OCI-M2 (cell line): ENCODE data around the gene ANKRD30A.
"Not testable (repeated sequence)": the region's sequence is repeated elsewhere in the genome, so short reads cannot be mapped to it uniquely, and the experiment has no call there.

ENCODE experiments used
- DNase-seq: peaks from one replicate; lab custom pipeline; 2025; ENCODE audit not compliant: unreplicated experiment; lab: John Stamatoyannopoulos, UW

Gene ANKRD30A

GRCh38 chr10:37268266-37268665, 142.9 kb downstream of the ANKRD30A start:
- DNase-seq, result no peak

- no peak for DNase-seq
Measured at GRCh38 chr10:37269554-37270256, 144.3 kb downstream of the ANKRD30A start.

GRCh38 chr10:37275216-37275777, 149.9 kb downstream of the ANKRD30A start:
- DNase-seq, result no peak

- no peak for DNase-seq
Measured at GRCh38 chr10:37285063-37285462, 159.7 kb downstream of the ANKRD30A start.

GRCh38 chr10:37289833-37290464, 164.6 kb downstream of the ANKRD30A start:
- DNase-seq, result no peak

- DNase-seq, result no peak
Measured at GRCh38 chr10:37301271-37301670, 175.9 kb downstream of the ANKRD30A start.

- DNase-seq, result no peak
Measured at GRCh38 chr10:37304036-37304435, 178.6 kb downstream of the ANKRD30A start.

- no peak for DNase-seq
Measured at GRCh38 chr10:37314350-37314749, 189.0 kb downstream of the ANKRD30A start.

GRCh38 chr10:37314862-37315261, 189.5 kb downstream of the ANKRD30A start:
- DNase-seq, result no peak

- no peak for DNase-seq
Measured at GRCh38 chr10:37344413-37344812, 219.0 kb downstream of the ANKRD30A start.

- no peak for DNase-seq
Measured at GRCh38 chr10:37379991-37380390, 254.6 kb downstream of the ANKRD30A start.

- DNase-seq, result no peak
Measured at GRCh38 chr10:37381271-37381670, 255.9 kb downstream of the ANKRD30A start.

GRCh38 chr10:37384923-37385322, 259.5 kb downstream of the ANKRD30A start:
- DNase-seq, result no peak

GRCh38 chr10:37390926-37391325, 265.5 kb downstream of the ANKRD30A start:
- DNase-seq, result peak; percentile 29

- DNase-seq, result not testable (repeated sequence)
Measured at GRCh38 chr10:37400774-37401173, 275.4 kb downstream of the ANKRD30A start.

GRCh38 chr10:37401225-37401624, 275.8 kb downstream of the ANKRD30A start:
- DNase-seq, result no peak

- DNase-seq, result no peak
Measured at GRCh38 chr10:37403776-37404175, 278.4 kb downstream of the ANKRD30A start.
